CD4-positive, CD25-positive, alpha-beta regulatory T cell (primary cell): ENCODE data around the gene SH2D1B. TPM values are rescaled to one million over a fixed set of nuclear protein-coding genes. Genes with fewer than 3 reads are reported as not detected.

Experiments
- polyA plus RNA-seq, 4 donors: library from polyadenylated mRNA; unstranded; fragments of 300-500 nt; fragmentation: Illumina TruSeq; gene quantifications; one replicate each; pipeline ENCODE4 v1.2.3, GENCODE V29; 2021
- total RNA-seq: library from RNA; stranded (reverse); gene quantifications from one replicate; pipeline ENCODE4 v1.2.3, GENCODE V29; 2022

Gene SH2D1B
- total and polyA plus RNA-seq, 5 donors from 2014 or later = 0.12 to 0.37 (median 0.19) TPM; not detected in 2

Other genes starting within 250 kb of the SH2D1B start
- not detected for gene SPATA46, start 35.3 kb downstream of the SH2D1B start, total RNA-seq
- gene SPATA46, start 35.3 kb downstream of the SH2D1B start, polyA plus RNA-seq = not detected
- gene C1orf226, start 30.4 kb downstream of the SH2D1B start, total RNA-seq = 0.10 TPM
- under 1 TPM in 1 of 4 donors, not detected in 3; 0.14 TPM for gene C1orf226, start 30.4 kb downstream of the SH2D1B start, polyA plus RNA-seq
- gene UHMK1, start 85.7 kb upstream of the SH2D1B start, total RNA-seq = 56.7 TPM
- 10 to 100 TPM; 55.8 to 60.9 (median 58.1) TPM for gene UHMK1, start 85.7 kb upstream of the SH2D1B start, polyA plus RNA-seq
- 25.7 TPM for gene UAP1, start 149.6 kb upstream of the SH2D1B start, total RNA-seq
- gene UAP1, start 149.6 kb upstream of the SH2D1B start, polyA plus RNA-seq = 10 to 100 TPM; 17.1 to 24.3 (median 20.8) TPM
- 0.32 TPM for gene DDR2, start 220.3 kb upstream of the SH2D1B start, total RNA-seq
- gene DDR2, start 220.3 kb upstream of the SH2D1B start, polyA plus RNA-seq = not detected